Amygdala (tissue), 56 donors: ENCODE measurements around the gene BPI.
"Not testable (repeated sequence)": the region's sequence is repeated elsewhere in the genome, so short reads cannot be mapped to it uniquely, and the experiment has no call there.

ENCODE experiments used
- DNase-seq, 56 donors: peaks; one replicate each; lab custom pipeline; 2025; lab: John Stamatoyannopoulos, UW

Gene BPI

GRCh38 chr20:38300438-38300837, 3.5 kb upstream of the BPI start:
- DNase-seq = no peak

GRCh38 chr20:38301309-38301708, 2.6 kb upstream of the BPI start:
- DNase-seq = no peak

- DNase-seq = peak in 4 of 56 donors; percentile 6 to 17 (median 12)
These were observed 1.2 kb upstream of the BPI start for GRCh38 chr20:38302786-38303185.

- DNase-seq = peak in 19 of 56 donors; percentile 7 to 52 (median 17)
These were observed 990 bp downstream of the BPI start for GRCh38 chr20:38304845-38305447.

GRCh38 chr20:38305541-38305940, 1.6 kb downstream of the BPI start:
- DNase-seq = no peak

GRCh38 chr20:38306379-38306778, 2.4 kb downstream of the BPI start:
- no peak for DNase-seq

- DNase-seq = no peak
These were observed 3.6 kb downstream of the BPI start for GRCh38 chr20:38307371-38308046.

GRCh38 chr20:38308047-38308438, 4.1 kb downstream of the BPI start:
- DNase-seq = no peak

GRCh38 chr20:38308447-38308846, 4.5 kb downstream of the BPI start:
- DNase-seq = no peak

GRCh38 chr20:38311091-38311490, 7.1 kb downstream of the BPI start:
- no peak for DNase-seq

GRCh38 chr20:38311491-38311890, 7.5 kb downstream of the BPI start:
- DNase-seq = no peak

GRCh38 chr20:38313676-38314075, 9.7 kb downstream of the BPI start:
- DNase-seq = no peak

GRCh38 chr20:38314350-38314749, 10.4 kb downstream of the BPI start:
- not testable (repeated sequence) for DNase-seq

GRCh38 chr20:38315290-38315966, 11.5 kb downstream of the BPI start:
- DNase-seq = peak in 21 of 56 donors; percentile 4 to 63 (median 23)

- DNase-seq = no peak
These were observed 12.4 kb downstream of the BPI start for GRCh38 chr20:38316341-38316740.

GRCh38 chr20:38317422-38317821, 13.5 kb downstream of the BPI start:
- DNase-seq = no peak

GRCh38 chr20:38320221-38320620, 16.3 kb downstream of the BPI start:
- DNase-seq = no peak

- DNase-seq = peak in 40 of 56 donors; percentile 6 to 80 (median 32)
These were observed 18.1 kb downstream of the BPI start for GRCh38 chr20:38321959-38322598.

- no peak for DNase-seq
These were observed 20.2 kb downstream of the BPI start for GRCh38 chr20:38324159-38324558.

- DNase-seq = no peak
These were observed 21.2 kb downstream of the BPI start for GRCh38 chr20:38325167-38325566.

- peak in 1 of 56 donors; percentile 30 for DNase-seq
These were observed 21.9 kb downstream of the BPI start for GRCh38 chr20:38325905-38326304.
